Measurements from ENCODE around the gene KIAA1958.

- no peak for TF ChIP-seq SP1 (IDR thresholded peaks at IDR 0.05; ENCODE audit: low read depth, low read length)
- TF ChIP-seq CTCF (IDR thresholded peaks at IDR 0.05; ENCODE audit: control extremely low read depth in 1 of 3, insufficient read depth in 1 of 3, low read depth in 1 of 3, low read length in 3 of 3): no peak
- TF ChIP-seq TAF1 (IDR thresholded peaks at IDR 0.05; ENCODE audit: low read depth, low read length): no peak
- TF ChIP-seq BCL11A (IDR thresholded peaks at IDR 0.05; ENCODE audit: low read depth in 2 of 2, low read length in 2 of 2): no peak
- TF ChIP-seq POLR2AphosphoS5 (IDR thresholded peaks at IDR 0.05; ENCODE audit: low read depth, low read length): no peak
- no peak for TF ChIP-seq TBP (IDR thresholded peaks at IDR 0.05; ENCODE audit: low read depth, low read length)
- TF ChIP-seq EP300 (IDR thresholded peaks at IDR 0.05; ENCODE audit: borderline replicate concordance in 1 of 2, low read depth in 2 of 2, low read length in 2 of 2): no peak
- no peak for TF ChIP-seq SUZ12 (IDR thresholded peaks at IDR 0.05; ENCODE audit: low read length)
Measured at GRCh38 chr9:112699230-112699629, 212.6 kb downstream of the KIAA1958 start.

Data from H1 (cell line).